KMS-11 (cell line): ENCODE measurements around the gene ANGPTL2.

Source experiments
- H2AFZ ChIP-seq: fragments of 200-600 bp; sonication (generic); 2 replicates; pipeline ENCODE4 v1.6.1; 2016; ENCODE audit warnings: antibody characterized with exemption, mixed run types, low read depth
- H3K27ac ChIP-seq: fragments of 200-600 bp; sonication (generic); 2 replicates; pipeline ENCODE4 v1.6.1; 2016; ENCODE audit warnings: mild to moderate bottlenecking, mixed run types
- H3K27me3 ChIP-seq: fragments of 200-600 bp; sonication (generic); 2 replicates; pipeline ENCODE4 v1.6.1; 2017; ENCODE audit warnings: mild to moderate bottlenecking, low read depth, mixed run types, moderate library complexity; ENCODE audit not compliant: insufficient read depth
- H3K36me3 ChIP-seq: fragments of 200-600 bp; sonication (generic); 2 replicates; pipeline ENCODE4 v1.6.1; 2017; ENCODE audit warnings: mild to moderate bottlenecking, mixed run types; ENCODE audit not compliant: insufficient read depth
- H3K4me1 ChIP-seq: fragments of 200-600 bp; sonication (generic); 2 replicates; pipeline ENCODE4 v1.6.1; 2016; ENCODE audit warnings: mild to moderate bottlenecking, low read depth, mixed run types; ENCODE audit not compliant: poor library complexity, severe bottlenecking
- H3K4me2 ChIP-seq: fragments of 200-600 bp; sonication (generic); 2 replicates; pipeline ENCODE4 v1.7.0; 2016; ENCODE audit warnings: mild to moderate bottlenecking, mixed run types
- H3K4me3 ChIP-seq: fragments of 200-600 bp; sonication (generic); IDR thresholded peaks from 2 replicates; pipeline ENCODE4 v1.6.1; 2017; ENCODE audit warnings: low read depth, low read length, mixed read lengths; ENCODE audit not compliant: insufficient read depth
- H3K79me2 ChIP-seq: fragments of 200-600 bp; sonication (generic); 2 replicates; pipeline ENCODE4 v1.6.1; 2016; ENCODE audit warnings: low read depth, mixed run types; ENCODE audit not compliant: insufficient read depth
- H3K9ac ChIP-seq: fragments of 200-600 bp; sonication (generic); 2 replicates; pipeline ENCODE4 v1.6.1; 2016; ENCODE audit warnings: mild to moderate bottlenecking, mixed run types
- H4K20me1 ChIP-seq: fragments of 200-600 bp; sonication (generic); 2 replicates; pipeline ENCODE4 v1.6.1; 2016; ENCODE audit warnings: mild to moderate bottlenecking, mixed run types; ENCODE audit not compliant: insufficient read depth
- CTCF ChIP-seq: fragments of 200-600 bp; sonication (generic); conservative IDR thresholded peaks from 2 replicates; pipeline ENCODE4 v1.6.1; 2017; ENCODE audit warnings: low read depth, mild to moderate bottlenecking, antibody characterized with exemption, low read length, moderate library complexity, mixed read lengths

The ANGPTL2 gene

GRCh38 chr9:127165116-127165515 is 42.7 kb upstream of the ANGPTL2 start:
- Histone ChIP-seq H4K20me1 (no peaks in the 10 kb centered on the region), H2AFZ (no peak overlapping the region), H3K4me1 (peaks cover 6% of the 10 kb centered on the region), H3K27me3 (no peaks in the 10 kb centered on the region), H3K79me2 (no peaks in the 10 kb centered on the region), H3K4me3 (no peak overlapping the region), H3K4me2 (no peak overlapping the region), H3K9ac (no peak overlapping the region), H3K27ac (no peak overlapping the region), H3K36me3 (no peaks in the 10 kb centered on the region)
- no peak for TF ChIP-seq CTCF

GRCh38 chr9:127163409-127163808 is 41.0 kb upstream of the ANGPTL2 start:
- Histone ChIP-seq H2AFZ (no peak overlapping the region), H3K36me3 (no peaks in the 10 kb centered on the region; the same call in 1 of the 2 replicates), H3K4me1 (peaks cover 21% of the 10 kb centered on the region), H4K20me1 (no peaks in the 10 kb centered on the region), H3K79me2 (no peaks in the 10 kb centered on the region), H3K9ac (no peak overlapping the region), H3K4me3 (no peak overlapping the region), H3K27me3 (no peaks in the 10 kb centered on the region), H3K4me2 (no peak overlapping the region), H3K27ac (no peak overlapping the region)
- no peak for TF ChIP-seq CTCF

- TF ChIP-seq CTCF = no peak
- H3K9ac ChIP-seq = no peak overlapping the region
- H4K20me1 ChIP-seq = no peaks in the 10 kb centered on the region
- peaks cover 24% of the 10 kb centered on the region for H3K4me1 ChIP-seq
- no peak overlapping the region for H2AFZ ChIP-seq
- H3K79me2 ChIP-seq = no peaks in the 10 kb centered on the region
- no peak overlapping the region for H3K4me2 ChIP-seq
- H3K27ac ChIP-seq = no peak overlapping the region
- no peak overlapping the region for H3K4me3 ChIP-seq
- no peaks in the 10 kb centered on the region for H3K27me3 ChIP-seq
- H3K36me3 ChIP-seq = no peaks in the 10 kb centered on the region; the same call in 1 of the 2 replicates
Observed at GRCh38 chr9:127162864-127163365, 40.5 kb upstream of the ANGPTL2 start.

GRCh38 chr9:127162046-127162863 is 39.8 kb upstream of the ANGPTL2 start:
- no peak overlapping the region for H2AFZ ChIP-seq
- no peaks in the 10 kb centered on the region for H4K20me1 ChIP-seq
- H3K4me1 ChIP-seq = peaks cover 24% of the 10 kb centered on the region
- no peaks in the 10 kb centered on the region; the same call in 1 of the 2 replicates for H3K36me3 ChIP-seq
- H3K4me2 ChIP-seq = no peak overlapping the region
- H3K9ac ChIP-seq = no peak overlapping the region
- H3K27me3 ChIP-seq = no peaks in the 10 kb centered on the region
- H3K27ac ChIP-seq = no peak overlapping the region
- no peak overlapping the region for H3K4me3 ChIP-seq
- no peak for TF ChIP-seq CTCF
- H3K79me2 ChIP-seq = no peaks in the 10 kb centered on the region
